Stimulated activated naive CD8-positive, alpha-beta T cell treated with anti-CD3 and anti-CD28 coated beads, Interleukin-15, Interleukin-2, amounts not matched to agents 100 U/mL and 50 U/mL, for 24 hours (primary cell): Measurements from ENCODE around the gene ILKAP.

Experiments
- ATAC-seq: fragments of 150-1000 bp; cut with Tn5 transposase; one replicate; pipeline ENCODE4 v1.10.0; 2021
- DNase-seq: peaks from one replicate; pipeline ENCODE4 v3.0.0; 2021

Gene ILKAP

GRCh38 chr2:238203094-238203972 is at the start of gene ILKAP:
Gene ILKAP, minus strand, starts transcription at chr2:238203695. Its CDS starts 142 bp downstream, at chr2:238203553.
- DNase-seq (peak; percentile 93), ATAC-seq (peak; percentile 99)

- ATAC-seq (no peak), DNase-seq (no peak)
Measured at GRCh38 chr2:238252766-238253630, 49.5 kb upstream of the ILKAP start.

GRCh38 chr2:238251986-238252385 is 48.5 kb upstream of the ILKAP start:
- DNase-seq (no peak), ATAC-seq (no peak)

GRCh38 chr2:238251331-238251730 is 47.8 kb upstream of the ILKAP start:
- DNase-seq (no peak), ATAC-seq (no peak)

- DNase-seq, result no peak
- no peak for ATAC-seq
Measured at GRCh38 chr2:238250896-238251295, 47.4 kb upstream of the ILKAP start.

- ATAC-seq, result no peak
Measured at GRCh38 chr2:238247841-238248453, 44.5 kb upstream of the ILKAP start.

GRCh38 chr2:238247002-238247822 is 43.7 kb upstream of the ILKAP start:
- no peak for DNase-seq
- ATAC-seq, result no peak

More at GRCh38 chr2:238247841-238248453, 44.5 kb upstream of the ILKAP start:
- no peak for DNase-seq

GRCh38 chr2:238244151-238244550 is 40.7 kb upstream of the ILKAP start:
- ATAC-seq (no peak), DNase-seq (no peak)

GRCh38 chr2:238243496-238244076 is 40.1 kb upstream of the ILKAP start:
- ATAC-seq, result no peak
- DNase-seq, result no peak

GRCh38 chr2:238242731-238243495 is 39.4 kb upstream of the ILKAP start:
- no peak for ATAC-seq
- DNase-seq, result no peak

GRCh38 chr2:238241970-238242369 is 38.5 kb upstream of the ILKAP start:
- ATAC-seq, result no peak
- DNase-seq, result no peak

- no peak for ATAC-seq
- DNase-seq, result no peak
Measured at GRCh38 chr2:238240757-238241711, 37.5 kb upstream of the ILKAP start.

- ATAC-seq (peak; percentile 85), DNase-seq (peak; percentile 84)
Measured at GRCh38 chr2:238239863-238240756, 36.6 kb upstream of the ILKAP start, which contains the start of gene HES6. Gene HES6, minus strand, starts transcription at chr2:238240038. Its CDS starts 133 bp downstream, at chr2:238239905.

GRCh38 chr2:238239543-238239862 is 36.0 kb upstream of the ILKAP start:
- DNase-seq (no peak), ATAC-seq (no peak)

GRCh38 chr2:238238766-238239542 is 35.5 kb upstream of the ILKAP start:
- no peak for ATAC-seq

GRCh38 chr2:238238311-238238765 is 34.8 kb upstream of the ILKAP start:
- no peak for DNase-seq
- ATAC-seq, result no peak

More at GRCh38 chr2:238238766-238239542, 35.5 kb upstream of the ILKAP start:
- DNase-seq, result peak; percentile 34

GRCh38 chr2:238237431-238238135 is 34.1 kb upstream of the ILKAP start:
- ATAC-seq, result no peak
- no peak for DNase-seq
